Limb (tissue), 2 donors: ENCODE results near the gene NUDT16L1.
"Not testable (repeated sequence)": the region's sequence is repeated elsewhere in the genome, so short reads cannot be mapped to it uniquely, and the experiment has no call there.

ENCODE experiments used
- DNase-seq, 2 donors: peaks; one replicate each; pipeline ENCODE4 v3.0.0-alpha.2; 2016; ENCODE audit errors: extremely low spot score in 2 of 2

Gene NUDT16L1

GRCh38 chr16:4713663-4714501, 20.5 kb downstream of the NUDT16L1 start:
- no peak for DNase-seq

- no peak for DNase-seq
These were observed 21.6 kb downstream of the NUDT16L1 start for GRCh38 chr16:4714996-4715395.

GRCh38 chr16:4718466-4718865, 25.1 kb downstream of the NUDT16L1 start:
- DNase-seq: no peak

GRCh38 chr16:4723071-4723767, 29.9 kb downstream of the NUDT16L1 start:
- DNase-seq: no peak

- DNase-seq: no peak
These were observed 31.4 kb downstream of the NUDT16L1 start for GRCh38 chr16:4724661-4725270.

GRCh38 chr16:4726616-4727015, 33.3 kb downstream of the NUDT16L1 start:
- DNase-seq: no peak

GRCh38 chr16:4728676-4729075, 35.3 kb downstream of the NUDT16L1 start:
- no peak for DNase-seq

GRCh38 chr16:4729876-4730275, 36.5 kb downstream of the NUDT16L1 start:
- no peak for DNase-seq

GRCh38 chr16:4733211-4733742, 39.9 kb downstream of the NUDT16L1 start:
- no peak for DNase-seq

- DNase-seq: no peak
These were observed 40.3 kb downstream of the NUDT16L1 start for GRCh38 chr16:4733747-4734062.

- DNase-seq: peak; percentile 92 to 94
These were observed 40.8 kb downstream of the NUDT16L1 start, which contains the start of the genes ANKS3 and DNAAF8 for GRCh38 chr16:4734063-4734729. ANKS3 (minus strand) TSS chr16:4734271; CDS start chr16:4730149, 4,122 bp downstream. DNAAF8 (plus strand) TSS chr16:4734537; CDS start chr16:4736515, 1,978 bp downstream.

GRCh38 chr16:4734730-4735535, 41.6 kb downstream of the NUDT16L1 start:
- DNase-seq: peak; percentile 89 to 95

- DNase-seq: no peak
These were observed 43.2 kb downstream of the NUDT16L1 start for GRCh38 chr16:4736546-4736945.

- no peak for DNase-seq
These were observed 44.2 kb downstream of the NUDT16L1 start for GRCh38 chr16:4737545-4737944.

- DNase-seq: not testable (repeated sequence)
These were observed 45.0 kb downstream of the NUDT16L1 start for GRCh38 chr16:4738370-4738769.

- no peak for DNase-seq
These were observed 50.0 kb downstream of the NUDT16L1 start for GRCh38 chr16:4743226-4743878.

GRCh38 chr16:4744555-4745273, 51.4 kb downstream of the NUDT16L1 start:
- no peak for DNase-seq

GRCh38 chr16:4745274-4745569, 51.9 kb downstream of the NUDT16L1 start:
- no peak for DNase-seq
